Smooth muscle cell (in vitro differentiated cells): ENCODE results near the gene HOXA3. TPM values are rescaled to one million over a fixed set of nuclear protein-coding genes. Genes with fewer than 3 reads are reported as not detected.

Experiments
- DNase-seq: peaks from one replicate; lab custom pipeline; 2025; ENCODE audit not compliant: unreplicated experiment; lab: John Stamatoyannopoulos, UW
- H2AFZ ChIP-seq: fragments of 200-600 bp; sonication (generic); 2 replicates; pipeline ENCODE4 v1.6.0; 2016; ENCODE audit warnings: antibody characterized with exemption, low read depth, mild to moderate bottlenecking
- H3F3A ChIP-seq: fragments of 200-600 bp; sonication (generic); 2 replicates; pipeline ENCODE4 v1.6.0; 2017; ENCODE audit warnings: antibody characterized with exemption, low read depth
- H3K27ac ChIP-seq: fragments of 200-600 bp; sonication (generic); 2 replicates; pipeline ENCODE4 v1.5.1; 2016; ENCODE audit warnings: low read depth, mild to moderate bottlenecking
- H3K27me3 ChIP-seq: fragments of 200-600 bp; sonication (generic); 2 replicates; pipeline ENCODE4 v1.6.1; 2016; ENCODE audit warnings: low read depth, mild to moderate bottlenecking
- H3K36me3 ChIP-seq: fragments of 200-600 bp; sonication (generic); 2 replicates; pipeline ENCODE4 v1.5.1; 2016; ENCODE audit warnings: low read depth
- H3K4me1 ChIP-seq: fragments of 200-600 bp; sonication (generic); 2 replicates; pipeline ENCODE4 v1.5.1; 2016; ENCODE audit warnings: low read depth
- H3K4me2 ChIP-seq: fragments of 200-600 bp; sonication (generic); 2 replicates; pipeline ENCODE4 v1.6.0; 2016; ENCODE audit warnings: mild to moderate bottlenecking
- H3K4me3 ChIP-seq: fragments of 200-600 bp; sonication (generic); 2 replicates; pipeline ENCODE4 v1.5.1; 2016; ENCODE audit warnings: mild to moderate bottlenecking
- H3K79me2 ChIP-seq: fragments of 200-600 bp; sonication (generic); 2 replicates; pipeline ENCODE4 v1.6.0; 2016; ENCODE audit warnings: low read depth, mild to moderate bottlenecking
- H3K9ac ChIP-seq: fragments of 200-600 bp; sonication (generic); 2 replicates; pipeline ENCODE4 v1.6.0; 2016; ENCODE audit warnings: low read depth
- H3K9me3 ChIP-seq: fragments of 200-600 bp; sonication (generic); replicated peaks from 2 replicates; pipeline ENCODE4 v1.5.1; 2016; ENCODE audit warnings: low read depth
- H4K20me1 ChIP-seq: fragments of 200-600 bp; sonication (generic); 2 replicates; pipeline ENCODE4 v1.6.0; 2016; ENCODE audit warnings: low read depth
- WGBS: methylation state at CpG from one replicate; pipeline ENCODE4 v1.1.7; 2016; ENCODE audit warnings: low lambda C conversion rate; 5-methylcytosine and 5-hydroxymethylcytosine counted together
- polyA plus RNA-seq: library from polyadenylated mRNA; unstranded; fragments of >200 nt; fragmentation: Nextera tagmentation; extraction: Ambion mirVana; gene quantifications from 2 replicates; pipeline ENCODE4 v1.2.1, GENCODE V29; 2016
- total RNA-seq: library from RNA; depleted of rRNA; stranded (reverse); fragments of >200 nt; gene quantifications from 2 replicates; pipeline ENCODE4 v1.2.3, GENCODE V29; 2014
- TF ChIP-seq, protein P1 (sequence below): fragments of 200-600 bp; sonication (generic); IDR thresholded peaks from 2 replicates; pipeline ENCODE4 v1.5.1; 2017; ENCODE audit warnings: borderline replicate concordance, mild to moderate bottlenecking, antibody characterized with exemption; ENCODE audit not compliant: insufficient read depth, poor library complexity, severe bottlenecking

HOXA3 gene
- total and polyA plus RNA-seq, 2 experiments from 2014 or later = 0.13 to 0.31 TPM

DNA sequence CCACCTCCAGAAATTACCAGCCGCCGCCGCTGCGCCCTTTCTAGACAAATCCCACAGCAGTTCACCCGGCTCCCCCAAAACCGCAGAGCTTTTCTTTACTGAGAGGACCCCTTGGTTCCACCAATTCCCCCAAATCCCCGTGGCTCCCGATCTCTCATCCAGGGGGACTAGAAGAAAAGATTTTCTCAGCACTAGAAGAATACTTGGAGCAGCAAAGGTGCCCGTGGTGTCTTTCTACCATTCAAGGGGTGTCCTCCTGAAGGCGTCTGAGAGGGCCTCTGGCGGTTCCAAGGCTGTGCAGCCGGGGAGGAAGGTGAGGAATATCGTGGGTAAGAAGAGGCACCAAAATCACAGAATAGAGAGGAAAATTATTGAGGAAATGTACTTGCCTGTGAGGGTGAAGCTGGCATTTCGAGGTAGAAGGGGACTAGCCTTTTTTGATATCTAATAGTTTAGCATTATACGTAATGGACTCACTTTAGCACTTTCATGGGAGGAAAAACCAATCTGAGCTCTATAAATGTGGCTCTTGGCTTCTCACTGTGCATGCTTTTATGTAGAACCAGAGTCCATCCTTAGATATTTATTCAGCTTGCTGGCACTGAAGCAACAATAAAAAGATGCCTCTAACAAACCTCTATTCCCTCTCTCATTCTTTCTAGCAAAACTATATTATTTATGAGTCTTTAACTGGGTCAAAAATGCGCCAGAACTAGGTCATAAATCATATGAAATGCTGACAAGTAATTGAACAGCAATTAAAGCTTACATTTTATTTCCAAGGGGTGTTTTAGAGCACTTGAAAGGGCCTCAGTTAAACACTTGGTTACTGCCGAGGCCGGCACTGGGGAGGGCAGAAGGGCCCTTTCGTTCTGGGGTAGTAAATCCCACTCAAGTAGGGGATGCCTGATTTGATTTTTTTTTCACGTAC lies 36.1 kb downstream of the HOXA3 start:
- Histone ChIP-seq H3K4me2 (peak overlapping the region; percentile 79), H3K27me3 (peaks cover 100% of the 10 kb centered on the region), H3K79me2 (no peaks in the 10 kb centered on the region), H3K9ac (no peak overlapping the region), H3K4me3 (peak overlapping the region; percentile 23), H3K27ac (no peak overlapping the region), H4K20me1 (peaks cover 6% of the 10 kb centered on the region), H3K4me1 (no peaks in the 10 kb centered on the region), H3K36me3 (no peaks in the 10 kb centered on the region), H3K9me3 (no peaks in the 10 kb centered on the region), H3F3A (no peaks in the 10 kb centered on the region), H2AFZ (no peak overlapping the region)
- TF ChIP-seq, protein P1, sequence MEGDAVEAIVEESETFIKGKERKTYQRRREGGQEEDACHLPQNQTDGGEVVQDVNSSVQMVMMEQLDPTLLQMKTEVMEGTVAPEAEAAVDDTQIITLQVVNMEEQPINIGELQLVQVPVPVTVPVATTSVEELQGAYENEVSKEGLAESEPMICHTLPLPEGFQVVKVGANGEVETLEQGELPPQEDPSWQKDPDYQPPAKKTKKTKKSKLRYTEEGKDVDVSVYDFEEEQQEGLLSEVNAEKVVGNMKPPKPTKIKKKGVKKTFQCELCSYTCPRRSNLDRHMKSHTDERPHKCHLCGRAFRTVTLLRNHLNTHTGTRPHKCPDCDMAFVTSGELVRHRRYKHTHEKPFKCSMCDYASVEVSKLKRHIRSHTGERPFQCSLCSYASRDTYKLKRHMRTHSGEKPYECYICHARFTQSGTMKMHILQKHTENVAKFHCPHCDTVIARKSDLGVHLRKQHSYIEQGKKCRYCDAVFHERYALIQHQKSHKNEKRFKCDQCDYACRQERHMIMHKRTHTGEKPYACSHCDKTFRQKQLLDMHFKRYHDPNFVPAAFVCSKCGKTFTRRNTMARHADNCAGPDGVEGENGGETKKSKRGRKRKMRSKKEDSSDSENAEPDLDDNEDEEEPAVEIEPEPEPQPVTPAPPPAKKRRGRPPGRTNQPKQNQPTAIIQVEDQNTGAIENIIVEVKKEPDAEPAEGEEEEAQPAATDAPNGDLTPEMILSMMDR = no peak
- WGBS = 23% methylated on average over 20 of the region's 20 CpGs
- DNase-seq = no peak

DNA sequence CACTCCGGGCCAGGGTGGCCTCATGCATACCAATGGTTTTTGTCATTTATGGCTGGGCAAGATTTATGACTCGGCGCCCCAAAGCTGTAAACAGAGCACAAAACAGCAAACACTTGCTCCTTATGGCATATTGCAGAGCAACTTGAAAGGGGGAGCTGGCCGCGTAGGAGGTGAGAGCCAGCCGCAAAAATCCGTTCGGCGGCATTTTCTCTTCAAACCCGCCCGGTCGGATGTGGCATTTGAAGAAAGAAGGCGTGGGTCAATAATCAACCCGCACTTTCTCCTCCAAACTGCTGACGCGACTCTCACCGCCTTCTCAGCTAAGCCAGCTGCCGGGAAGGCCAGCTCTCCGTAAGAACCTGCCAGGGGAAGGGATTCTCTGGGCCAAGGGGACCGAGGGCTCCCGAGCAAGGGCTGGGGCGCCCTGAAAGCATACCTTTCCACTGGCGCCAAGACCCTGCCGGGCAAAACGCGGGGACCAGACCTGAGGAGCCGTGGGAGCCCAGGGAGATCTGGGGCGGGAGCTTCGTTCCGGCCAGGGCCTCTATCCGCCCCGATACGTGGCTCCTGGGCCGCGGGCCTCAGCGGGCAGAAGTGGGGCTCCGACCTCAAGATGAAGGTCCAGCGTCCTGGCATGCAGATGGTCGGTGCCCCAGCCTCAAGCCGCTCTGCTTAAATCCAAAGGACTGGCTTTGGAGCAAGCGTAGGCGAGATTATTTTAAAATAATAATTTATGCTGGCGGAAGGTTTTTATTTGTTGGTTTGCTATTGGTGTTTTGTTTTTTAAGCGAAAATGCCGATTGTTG lies 37.0 kb downstream of the HOXA3 start:
- Histone ChIP-seq H3K27me3 (peaks cover 100% of the 10 kb centered on the region), H3K4me2 (peak overlapping the region; percentile 79)
- TF ChIP-seq, protein P1 = no peak

DNA sequence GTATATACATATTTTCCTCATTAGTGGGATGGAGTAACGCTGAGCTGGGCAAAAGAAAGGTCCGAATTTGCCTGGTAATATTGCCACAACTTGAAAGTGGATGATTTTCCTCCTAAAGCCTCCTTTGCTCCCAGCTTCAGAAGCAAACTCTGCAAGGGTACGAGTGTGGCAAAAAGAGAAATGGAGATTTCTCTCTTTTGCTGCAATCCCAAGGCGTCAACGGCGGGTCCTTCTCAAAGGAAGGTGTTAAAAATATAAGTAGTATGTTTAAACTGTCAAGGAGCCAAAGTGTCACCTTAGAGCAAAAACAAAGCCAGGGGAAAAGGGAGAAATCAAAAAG lies 37.5 kb downstream of the HOXA3 start:
- Histone ChIP-seq H3F3A (no peaks in the 10 kb centered on the region), H3K4me3 (peak overlapping the region; percentile 23), H2AFZ (no peak overlapping the region), H3K79me2 (no peaks in the 10 kb centered on the region), H3K4me1 (peaks cover 7% of the 10 kb centered on the region), H3K9me3 (no peaks in the 10 kb centered on the region), H3K4me2 (peak overlapping the region; percentile 79), H3K27ac (no peak overlapping the region), H3K36me3 (no peaks in the 10 kb centered on the region), H3K9ac (no peak overlapping the region), H4K20me1 (peaks cover 11% of the 10 kb centered on the region), H3K27me3 (peaks cover 100% of the 10 kb centered on the region)
- 2% methylated on average over 6 of the region's 6 CpGs for WGBS
- TF ChIP-seq, protein P1 = no peak
- DNase-seq = no peak

More for the DNA sequence above, 37.0 kb downstream of the HOXA3 start:
- H3K36me3 ChIP-seq = no peaks in the 10 kb centered on the region
- peak overlapping the region; percentile 23 for H3K4me3 ChIP-seq
- DNase-seq = no peak
- H3F3A ChIP-seq = no peaks in the 10 kb centered on the region
- peaks cover 6% of the 10 kb centered on the region for H3K4me1 ChIP-seq
- no peak overlapping the region for H3K27ac ChIP-seq
- WGBS = 4% methylated on average over 45 of the region's 45 CpGs
- H2AFZ ChIP-seq = no peak overlapping the region
- no peaks in the 10 kb centered on the region for H3K9me3 ChIP-seq
- H4K20me1 ChIP-seq = peaks cover 11% of the 10 kb centered on the region
- H3K9ac ChIP-seq = no peak overlapping the region
- no peaks in the 10 kb centered on the region for H3K79me2 ChIP-seq
